Sigmoid colon (tissue), 4 donors: ENCODE results near the gene ITGB1.

Source experiments
- EP300 ChIP-seq, 4 donors: sonication (generic); formaldehyde crosslinking; IDR thresholded peaks; one replicate each; pipeline ENCODE4 v1.6.1; 2017; ENCODE audit warnings: antibody characterized with exemption in 4 of 4
- POLR2A ChIP-seq, 2 donors: fragments of 450-650 bp; IDR thresholded peaks; one replicate each; pipeline ENCODE4 v1.6.1; 2016; ENCODE audit warnings: antibody characterized with exemption in 2 of 2, mild to moderate bottlenecking in 2 of 2, moderate library complexity in 2 of 2
- POLR2AphosphoS5 ChIP-seq, 4 donors: sonication (generic); formaldehyde crosslinking; IDR thresholded peaks; one replicate each; pipeline ENCODE4 v1.6.1; 2017; ENCODE audit warnings: antibody characterized with exemption in 4 of 4
- TF ChIP-seq, protein P1 (sequence below), 4 experiments: fragments of 450-650 bp in 3 of 4; fragments of 200-600 bp in 1 of 4; IDR thresholded peaks; one replicate each; pipeline ENCODE4 v1.5.1; 2016 to 2019; ENCODE audit warnings: antibody characterized with exemption in 4 of 4, mild to moderate bottlenecking in 3 of 4, moderate library complexity in 2 of 4

DNA sequence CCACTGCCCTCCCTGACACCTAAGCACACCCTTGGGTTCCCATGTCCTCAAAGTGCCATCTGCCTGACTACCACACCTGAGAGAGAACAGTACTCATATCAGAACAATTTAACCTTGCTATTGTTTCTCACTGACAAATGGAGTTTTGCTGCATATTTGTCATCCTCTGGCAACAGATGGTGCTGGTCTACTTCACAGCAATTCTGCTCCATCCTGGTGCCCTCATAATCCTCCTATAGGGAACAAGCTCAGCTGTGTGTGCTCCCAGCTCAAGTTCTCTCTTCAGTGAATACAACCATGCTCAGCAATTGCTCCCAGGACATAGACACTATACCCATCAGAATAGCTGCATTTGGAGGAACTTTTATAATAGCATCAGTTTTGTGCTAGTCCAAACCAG lies 32.8 kb upstream of the ITGB1 start:
- TF ChIP-seq POLR2A (IDR thresholded peaks at IDR 0.05) (no peak), POLR2AphosphoS5 (IDR thresholded peaks at IDR 0.05) (no peak), EP300 (IDR thresholded peaks at IDR 0.05) (no peak)
- TF ChIP-seq, protein P1, sequence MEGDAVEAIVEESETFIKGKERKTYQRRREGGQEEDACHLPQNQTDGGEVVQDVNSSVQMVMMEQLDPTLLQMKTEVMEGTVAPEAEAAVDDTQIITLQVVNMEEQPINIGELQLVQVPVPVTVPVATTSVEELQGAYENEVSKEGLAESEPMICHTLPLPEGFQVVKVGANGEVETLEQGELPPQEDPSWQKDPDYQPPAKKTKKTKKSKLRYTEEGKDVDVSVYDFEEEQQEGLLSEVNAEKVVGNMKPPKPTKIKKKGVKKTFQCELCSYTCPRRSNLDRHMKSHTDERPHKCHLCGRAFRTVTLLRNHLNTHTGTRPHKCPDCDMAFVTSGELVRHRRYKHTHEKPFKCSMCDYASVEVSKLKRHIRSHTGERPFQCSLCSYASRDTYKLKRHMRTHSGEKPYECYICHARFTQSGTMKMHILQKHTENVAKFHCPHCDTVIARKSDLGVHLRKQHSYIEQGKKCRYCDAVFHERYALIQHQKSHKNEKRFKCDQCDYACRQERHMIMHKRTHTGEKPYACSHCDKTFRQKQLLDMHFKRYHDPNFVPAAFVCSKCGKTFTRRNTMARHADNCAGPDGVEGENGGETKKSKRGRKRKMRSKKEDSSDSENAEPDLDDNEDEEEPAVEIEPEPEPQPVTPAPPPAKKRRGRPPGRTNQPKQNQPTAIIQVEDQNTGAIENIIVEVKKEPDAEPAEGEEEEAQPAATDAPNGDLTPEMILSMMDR (IDR thresholded peaks at IDR 0.05), result no peak
